GM23338 (cell line): ENCODE data around the gene RAD51B. TPM values are rescaled to one million over a fixed set of nuclear protein-coding genes. Genes with fewer than 3 reads are reported as not detected.

Experiments
- ATAC-seq: fragments of 200-7000 bp; cut with Tn5 transposase; 3 replicates; pipeline ENCODE4 v1.9.1; 2020
- DNase-seq: peaks from one replicate; pipeline ENCODE4 v3.0.0-alpha.2; 2015; ENCODE audit warnings: low spot score
- H2AFZ ChIP-seq: fragments of 200-600 bp; sonication (generic); 2 replicates; pipeline ENCODE4 v1.8.0; 2016; ENCODE audit warnings: antibody characterized with exemption, mild to moderate bottlenecking, moderate library complexity
- H3F3A ChIP-seq: fragments of 200-600 bp; sonication (generic); replicated peaks from 2 replicates; pipeline ENCODE4 v1.8.0; 2017; ENCODE audit warnings: antibody characterized with exemption, mixed run types, low read depth
- H3K27ac ChIP-seq: fragments of 200-600 bp; sonication (generic); 2 replicates; pipeline ENCODE4 v1.6.1; 2016; ENCODE audit warnings: low read depth
- H3K27me3 ChIP-seq: fragments of 200-600 bp; sonication (generic); 2 replicates; pipeline ENCODE4 v1.8.0; 2016; ENCODE audit warnings: mild to moderate bottlenecking, mixed run types, moderate library complexity; ENCODE audit not compliant: insufficient read depth
- H3K36me3 ChIP-seq: fragments of 200-600 bp; sonication (generic); 2 replicates; pipeline ENCODE4 v1.8.0; 2016; ENCODE audit warnings: mild to moderate bottlenecking; ENCODE audit not compliant: insufficient read depth
- H3K4me1 ChIP-seq: fragments of 200-600 bp; sonication (generic); 2 replicates; pipeline ENCODE4 v1.8.0; 2016; ENCODE audit warnings: mild to moderate bottlenecking, moderate library complexity; ENCODE audit not compliant: insufficient read depth
- H3K4me2 ChIP-seq: fragments of 200-600 bp; sonication (generic); 2 replicates; pipeline ENCODE4 v1.7.1; 2017; ENCODE audit warnings: mixed run types
- H3K4me3 ChIP-seq: fragments of 200-600 bp; sonication (generic); 2 replicates; pipeline ENCODE4 v1.6.1; 2016; ENCODE audit warnings: mixed run types
- H3K79me2 ChIP-seq: fragments of 200-600 bp; sonication (generic); replicated peaks from 2 replicates; pipeline ENCODE4 v1.8.0; 2017; ENCODE audit warnings: mild to moderate bottlenecking; ENCODE audit not compliant: insufficient read depth
- H3K9me2 ChIP-seq: fragments of 200-600 bp; sonication (generic); 2 replicates; pipeline ENCODE4 v1.8.0; 2017; ENCODE audit not compliant: insufficient read depth
- H4K20me1 ChIP-seq: fragments of 200-600 bp; sonication (generic); replicated peaks from 2 replicates; pipeline ENCODE4 v1.8.0; 2017; ENCODE audit warnings: mild to moderate bottlenecking; ENCODE audit not compliant: insufficient read depth
- H3K27ac Mint-ChIP-seq: 2 replicates; pipeline ENCODE4 v1.8.0; 2020; ENCODE audit warnings: inconsistent platforms, mild to moderate bottlenecking, moderate library complexity, mixed read lengths
- H3K27me3 Mint-ChIP-seq: 3 replicates; pipeline ENCODE4 v1.8.0; 2022; ENCODE audit warnings: low read depth, mild to moderate bottlenecking, moderate library complexity, mixed read lengths, inconsistent platforms; ENCODE audit not compliant: insufficient read depth, poor library complexity
- H3K36me3 Mint-ChIP-seq: 3 replicates; pipeline ENCODE4 v1.8.0; 2021; ENCODE audit warnings: low read depth, mild to moderate bottlenecking, inconsistent platforms, moderate library complexity, mixed read lengths
- H3K4me1 Mint-ChIP-seq: 3 replicates; pipeline ENCODE4 v1.8.0; 2020; ENCODE audit warnings: mild to moderate bottlenecking, inconsistent platforms, mixed read lengths
- H3K4me3 Mint-ChIP-seq: 3 replicates; pipeline ENCODE4 v1.8.0; 2021; ENCODE audit warnings: moderate library complexity, mild to moderate bottlenecking, inconsistent platforms, mixed read lengths
- H3K9me3 Mint-ChIP-seq: 3 replicates; pipeline ENCODE4 v1.8.0; 2020; ENCODE audit warnings: moderate library complexity, mild to moderate bottlenecking, inconsistent platforms, mixed read lengths
- CREB1 ChIP-seq: fragments of 250-450 bp; sonication (Bioruptor Pico); IDR thresholded peaks from 2 replicates; pipeline ENCODE4 v1.5.0; 2020; ENCODE audit warnings: low read depth, mild to moderate bottlenecking, moderate library complexity
- ETS1 ChIP-seq: IDR thresholded peaks from 2 replicates; pipeline ENCODE4 v1.6.1; 2016; ENCODE audit warnings: antibody characterized with exemption
- EZH2phosphoT487 ChIP-seq: fragments of 200-600 bp; sonication (generic); IDR thresholded peaks from one replicate; pipeline ENCODE4 v1.8.1; 2018; ENCODE audit warnings: antibody characterized with exemption; ENCODE audit not compliant: unreplicated experiment
- JUNB ChIP-seq: IDR thresholded peaks from one replicate; pipeline ENCODE4 v1.6.1; 2016; ENCODE audit warnings: antibody characterized with exemption; ENCODE audit not compliant: unreplicated experiment
- NANOG ChIP-seq: IDR thresholded peaks from 2 replicates; pipeline ENCODE4 v1.6.1; 2016; ENCODE audit warnings: antibody characterized with exemption, borderline replicate concordance
- POLR2AphosphoS5 ChIP-seq: IDR thresholded peaks from 2 replicates; pipeline ENCODE4 v1.6.1; 2016; ENCODE audit warnings: antibody characterized with exemption, low read depth
- STAT1 ChIP-seq: IDR thresholded peaks from one replicate; pipeline ENCODE4 v1.6.1; 2016; ENCODE audit warnings: antibody characterized with exemption; ENCODE audit not compliant: unreplicated experiment
- ZNF114 ChIP-seq: fragments of 250-450 bp; sonication (Bioruptor Pico); IDR thresholded peaks from 2 replicates; pipeline ENCODE4 v1.5.0; 2020; ENCODE audit warnings: mild to moderate bottlenecking, moderate library complexity
- ZNF331 ChIP-seq: fragments of 250-450 bp; sonication (Bioruptor Pico); IDR thresholded peaks from 2 replicates; pipeline ENCODE4 v1.5.0; 2020; ENCODE audit warnings: low read depth, mild to moderate bottlenecking, moderate library complexity
- polyA plus RNA-seq: library from polyadenylated mRNA; unstranded; fragments of >200 nt; fragmentation: Nextera tagmentation; extraction: Ambion mirVana; gene quantifications from 2 replicates; pipeline ENCODE4 v1.2.1, GENCODE V29; 2016
- total RNA-seq: library from RNA; depleted of rRNA; stranded (reverse); fragments of >200 nt; shearing (Covaris generic); gene quantifications from 2 replicates; pipeline ENCODE4 v1.2.3, GENCODE V29; 2014
- TF ChIP-seq, protein P1 (sequence below): IDR thresholded peaks from one replicate; pipeline ENCODE4 v1.6.1; 2018; ENCODE audit warnings: antibody characterized with exemption; ENCODE audit not compliant: unreplicated experiment
- TF ChIP-seq, protein P2 (sequence below): fragments of 250-450 bp; sonication (Bioruptor Pico); IDR thresholded peaks from 2 replicates; pipeline ENCODE4 v1.5.0; 2020; ENCODE audit warnings: mild to moderate bottlenecking, moderate library complexity

The RAD51B gene
- total and polyA plus RNA-seq, 2 experiments from 2014 or later = 15.7 to 29.1 TPM

- TF ChIP-seq, protein P1, sequence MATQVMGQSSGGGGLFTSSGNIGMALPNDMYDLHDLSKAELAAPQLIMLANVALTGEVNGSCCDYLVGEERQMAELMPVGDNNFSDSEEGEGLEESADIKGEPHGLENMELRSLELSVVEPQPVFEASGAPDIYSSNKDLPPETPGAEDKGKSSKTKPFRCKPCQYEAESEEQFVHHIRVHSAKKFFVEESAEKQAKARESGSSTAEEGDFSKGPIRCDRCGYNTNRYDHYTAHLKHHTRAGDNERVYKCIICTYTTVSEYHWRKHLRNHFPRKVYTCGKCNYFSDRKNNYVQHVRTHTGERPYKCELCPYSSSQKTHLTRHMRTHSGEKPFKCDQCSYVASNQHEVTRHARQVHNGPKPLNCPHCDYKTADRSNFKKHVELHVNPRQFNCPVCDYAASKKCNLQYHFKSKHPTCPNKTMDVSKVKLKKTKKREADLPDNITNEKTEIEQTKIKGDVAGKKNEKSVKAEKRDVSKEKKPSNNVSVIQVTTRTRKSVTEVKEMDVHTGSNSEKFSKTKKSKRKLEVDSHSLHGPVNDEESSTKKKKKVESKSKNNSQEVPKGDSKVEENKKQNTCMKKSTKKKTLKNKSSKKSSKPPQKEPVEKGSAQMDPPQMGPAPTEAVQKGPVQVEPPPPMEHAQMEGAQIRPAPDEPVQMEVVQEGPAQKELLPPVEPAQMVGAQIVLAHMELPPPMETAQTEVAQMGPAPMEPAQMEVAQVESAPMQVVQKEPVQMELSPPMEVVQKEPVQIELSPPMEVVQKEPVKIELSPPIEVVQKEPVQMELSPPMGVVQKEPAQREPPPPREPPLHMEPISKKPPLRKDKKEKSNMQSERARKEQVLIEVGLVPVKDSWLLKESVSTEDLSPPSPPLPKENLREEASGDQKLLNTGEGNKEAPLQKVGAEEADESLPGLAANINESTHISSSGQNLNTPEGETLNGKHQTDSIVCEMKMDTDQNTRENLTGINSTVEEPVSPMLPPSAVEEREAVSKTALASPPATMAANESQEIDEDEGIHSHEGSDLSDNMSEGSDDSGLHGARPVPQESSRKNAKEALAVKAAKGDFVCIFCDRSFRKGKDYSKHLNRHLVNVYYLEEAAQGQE = no peak
These were observed 212.6 kb downstream of the RAD51B start (continued) for GRCh38 chr14:68032154-68032553.

- DNase-seq (no peak), ATAC-seq (no peak)
- Mint-ChIP-seq H3K4me3 (no peak overlapping the region), H3K4me1 (peaks cover 14% of the 10 kb centered on the region), H3K27me3 (no peaks in the 10 kb centered on the region), H3K9me3 (peaks cover 29% of the 10 kb centered on the region), H3K36me3 (peaks cover 38% of the 10 kb centered on the region), H3K27ac (no peak overlapping the region)
- H3K27me3 ChIP-seq = no peaks in the 10 kb centered on the region
- H3F3A ChIP-seq = no peaks in the 10 kb centered on the region
- H3K27ac ChIP-seq = no peak overlapping the region
- H3K4me1 ChIP-seq = peaks cover 8% of the 10 kb centered on the region; the same call in 1 of the 2 replicates
- H3K9me2 ChIP-seq = no peaks in the 10 kb centered on the region
- H3K79me2 ChIP-seq = no peaks in the 10 kb centered on the region
- no peak overlapping the region for H3K4me3 ChIP-seq
- H2AFZ ChIP-seq = no peak overlapping the region
- no peaks in the 10 kb centered on the region; the same call in 1 of the 2 replicates for H3K36me3 ChIP-seq
- no peak overlapping the region for H3K4me2 ChIP-seq
- H4K20me1 ChIP-seq = no peaks in the 10 kb centered on the region
- no peak for TF ChIP-seq ZNF114
- TF ChIP-seq ETS1 = no peak
- no peak for TF ChIP-seq CREB1 (CRISPR knock-in tag)
- TF ChIP-seq, protein P2, sequence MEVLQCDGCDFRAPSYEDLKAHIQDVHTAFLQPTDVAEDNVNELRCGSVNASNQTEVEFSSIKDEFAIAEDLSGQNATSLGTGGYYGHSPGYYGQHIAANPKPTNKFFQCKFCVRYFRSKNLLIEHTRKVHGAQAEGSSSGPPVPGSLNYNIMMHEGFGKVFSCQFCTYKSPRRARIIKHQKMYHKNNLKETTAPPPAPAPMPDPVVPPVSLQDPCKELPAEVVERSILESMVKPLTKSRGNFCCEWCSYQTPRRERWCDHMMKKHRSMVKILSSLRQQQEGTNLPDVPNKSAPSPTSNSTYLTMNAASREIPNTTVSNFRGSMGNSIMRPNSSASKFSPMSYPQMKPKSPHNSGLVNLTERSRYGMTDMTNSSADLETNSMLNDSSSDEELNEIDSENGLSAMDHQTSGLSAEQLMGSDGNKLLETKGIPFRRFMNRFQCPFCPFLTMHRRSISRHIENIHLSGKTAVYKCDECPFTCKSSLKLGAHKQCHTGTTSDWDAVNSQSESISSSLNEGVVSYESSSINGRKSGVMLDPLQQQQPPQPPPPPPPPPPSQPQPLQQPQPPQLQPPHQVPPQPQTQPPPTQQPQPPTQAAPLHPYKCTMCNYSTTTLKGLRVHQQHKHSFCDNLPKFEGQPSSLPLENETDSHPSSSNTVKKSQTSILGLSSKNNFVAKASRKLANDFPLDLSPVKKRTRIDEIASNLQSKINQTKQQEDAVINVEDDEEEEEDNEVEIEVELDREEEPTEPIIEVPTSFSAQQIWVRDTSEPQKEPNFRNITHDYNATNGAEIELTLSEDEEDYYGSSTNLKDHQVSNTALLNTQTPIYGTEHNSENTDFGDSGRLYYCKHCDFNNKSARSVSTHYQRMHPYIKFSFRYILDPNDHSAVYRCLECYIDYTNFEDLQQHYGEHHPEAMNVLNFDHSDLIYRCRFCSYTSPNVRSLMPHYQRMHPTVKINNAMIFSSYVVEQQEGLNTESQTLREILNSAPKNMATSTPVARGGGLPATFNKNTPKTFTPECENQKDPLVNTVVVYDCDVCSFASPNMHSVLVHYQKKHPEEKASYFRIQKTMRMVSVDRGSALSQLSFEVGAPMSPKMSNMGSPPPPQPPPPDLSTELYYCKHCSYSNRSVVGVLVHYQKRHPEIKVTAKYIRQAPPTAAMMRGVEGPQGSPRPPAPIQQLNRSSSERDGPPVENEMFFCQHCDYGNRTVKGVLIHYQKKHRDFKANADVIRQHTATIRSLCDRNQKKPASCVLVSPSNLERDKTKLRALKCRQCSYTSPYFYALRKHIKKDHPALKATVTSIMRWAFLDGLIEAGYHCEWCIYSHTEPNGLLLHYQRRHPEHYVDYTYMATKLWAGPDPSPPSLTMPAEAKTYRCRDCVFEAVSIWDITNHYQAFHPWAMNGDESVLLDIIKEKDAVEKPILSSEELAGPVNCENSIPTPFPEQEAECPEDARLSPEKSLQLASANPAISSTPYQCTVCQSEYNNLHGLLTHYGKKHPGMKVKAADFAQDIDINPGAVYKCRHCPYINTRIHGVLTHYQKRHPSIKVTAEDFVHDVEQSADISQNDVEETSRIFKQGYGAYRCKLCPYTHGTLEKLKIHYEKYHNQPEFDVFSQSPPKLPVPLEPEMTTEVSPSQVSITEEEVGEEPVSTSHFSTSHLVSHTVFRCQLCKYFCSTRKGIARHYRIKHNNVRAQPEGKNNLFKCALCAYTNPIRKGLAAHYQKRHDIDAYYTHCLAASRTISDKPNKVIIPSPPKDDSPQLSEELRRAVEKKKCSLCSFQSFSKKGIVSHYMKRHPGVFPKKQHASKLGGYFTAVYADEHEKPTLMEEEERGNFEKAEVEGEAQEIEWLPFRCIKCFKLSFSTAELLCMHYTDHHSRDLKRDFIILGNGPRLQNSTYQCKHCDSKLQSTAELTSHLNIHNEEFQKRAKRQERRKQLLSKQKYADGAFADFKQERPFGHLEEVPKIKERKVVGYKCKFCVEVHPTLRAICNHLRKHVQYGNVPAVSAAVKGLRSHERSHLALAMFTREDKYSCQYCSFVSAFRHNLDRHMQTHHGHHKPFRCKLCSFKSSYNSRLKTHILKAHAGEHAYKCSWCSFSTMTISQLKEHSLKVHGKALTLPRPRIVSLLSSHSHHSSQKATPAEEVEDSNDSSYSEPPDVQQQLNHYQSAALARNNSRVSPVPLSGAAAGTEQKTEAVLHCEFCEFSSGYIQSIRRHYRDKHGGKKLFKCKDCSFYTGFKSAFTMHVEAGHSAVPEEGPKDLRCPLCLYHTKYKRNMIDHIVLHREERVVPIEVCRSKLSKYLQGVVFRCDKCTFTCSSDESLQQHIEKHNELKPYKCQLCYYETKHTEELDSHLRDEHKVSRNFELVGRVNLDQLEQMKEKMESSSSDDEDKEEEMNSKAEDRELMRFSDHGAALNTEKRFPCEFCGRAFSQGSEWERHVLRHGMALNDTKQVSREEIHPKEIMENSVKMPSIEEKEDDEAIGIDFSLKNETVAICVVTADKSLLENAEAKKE (CRISPR knock-in tag) = no peak
- no peak for TF ChIP-seq JUNB
- TF ChIP-seq, protein P1 = no peak
- no peak for TF ChIP-seq POLR2AphosphoS5
- no peak for TF ChIP-seq STAT1
- TF ChIP-seq ZNF331 (CRISPR knock-in tag) = no peak
- no peak for TF ChIP-seq NANOG
- no peak for TF ChIP-seq EZH2phosphoT487
These were observed 213.9 kb downstream of the RAD51B start for GRCh38 chr14:68033336-68033932.
